Testis (tissue), 2 donors: Measurements from ENCODE around the gene PLA2G7.

Experiments
- CTCF ChIP-seq, 3 experiments: fragments of 450-650 bp in 2 of 3; fragments of 200-600 bp in 1 of 3; sonication (generic) in 1 of 3; IDR thresholded peaks; one replicate each; pipeline ENCODE4 v1.5.1; 2016 to 2019; ENCODE audit warnings: antibody characterized with exemption in 3 of 3, mild to moderate bottlenecking in 2 of 3, moderate library complexity in 1 of 3
- POLR2A ChIP-seq: fragments of 450-650 bp; IDR thresholded peaks from one replicate; pipeline ENCODE4 v1.6.1; 2017; ENCODE audit warnings: antibody characterized with exemption, mild to moderate bottlenecking, moderate library complexity

- TF ChIP-seq POLR2A (no peak), CTCF (IDR thresholded peaks at IDR 0.05) (no peak)
These were observed 50.4 kb downstream of the PLA2G7 start for GRCh38 chr6:46684771-46685170.
